A549 treated with Hydrocortisone at 1 μM for 4 hours (cell line): ENCODE measurements around the gene ZNF433. TPM values are rescaled to one million over a fixed set of nuclear protein-coding genes. Genes with fewer than 3 reads are reported as not detected.

ENCODE experiments used
- total RNA-seq: library from RNA; stranded (reverse); fragments of 200-300 nt; extraction: Qiagen RNA extraction; gene quantifications from 5 replicates; pipeline ENCODE4 v1.2.3, GENCODE V29; 2022

Gene ZNF433
- total RNA-seq, result not detected in 5 replicates

DNA sequence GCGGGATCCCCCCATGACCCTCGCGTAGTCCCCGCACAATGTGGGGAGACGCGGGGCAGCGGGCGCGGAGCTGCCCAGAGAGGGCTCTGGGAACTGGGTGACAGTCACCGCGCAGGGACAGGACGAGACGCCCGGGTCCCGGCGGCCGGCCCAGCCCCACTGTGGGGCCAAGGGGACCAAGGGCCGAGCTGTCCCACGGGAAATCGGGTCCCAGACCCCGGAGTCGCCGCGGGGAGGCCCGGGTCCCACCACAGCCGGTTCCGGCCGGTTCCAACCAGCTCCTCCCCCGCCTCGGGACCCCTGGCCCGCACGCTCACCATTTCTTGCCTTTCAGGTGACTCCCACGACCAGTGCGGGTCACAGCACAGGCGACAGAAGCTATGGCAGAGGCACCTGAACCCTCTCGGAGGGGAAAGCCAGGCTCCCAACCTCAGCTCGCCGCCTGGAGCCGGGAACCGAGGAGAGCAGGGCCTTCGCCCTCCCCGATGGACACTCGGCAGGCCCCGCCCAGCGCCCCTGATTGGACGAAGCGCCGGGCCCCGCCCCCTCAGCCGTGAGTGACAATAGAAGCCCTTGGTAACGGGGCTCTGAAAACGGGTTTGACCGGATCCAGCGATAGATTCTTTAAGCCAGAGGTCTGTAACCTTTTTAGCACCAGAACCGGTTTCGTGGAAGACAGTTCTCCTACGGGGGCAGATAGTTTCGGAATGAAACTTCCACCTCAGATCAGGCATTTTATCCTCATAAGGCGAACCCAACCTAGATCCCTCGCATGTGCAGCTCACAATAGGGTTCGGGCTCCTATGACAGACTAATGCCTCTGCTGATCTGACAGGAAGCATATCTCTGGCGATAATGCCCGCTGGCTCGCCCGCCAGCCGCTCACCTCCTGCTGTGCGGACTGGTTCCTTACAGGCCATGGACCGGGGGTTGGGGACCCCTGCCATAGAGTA lies at the start of gene ZNF433:
ZNF433 (minus strand) TSS at position 460 of the 953 bp plus-strand sequence; CDS start at position 320, 140 bp downstream.

DNA sequence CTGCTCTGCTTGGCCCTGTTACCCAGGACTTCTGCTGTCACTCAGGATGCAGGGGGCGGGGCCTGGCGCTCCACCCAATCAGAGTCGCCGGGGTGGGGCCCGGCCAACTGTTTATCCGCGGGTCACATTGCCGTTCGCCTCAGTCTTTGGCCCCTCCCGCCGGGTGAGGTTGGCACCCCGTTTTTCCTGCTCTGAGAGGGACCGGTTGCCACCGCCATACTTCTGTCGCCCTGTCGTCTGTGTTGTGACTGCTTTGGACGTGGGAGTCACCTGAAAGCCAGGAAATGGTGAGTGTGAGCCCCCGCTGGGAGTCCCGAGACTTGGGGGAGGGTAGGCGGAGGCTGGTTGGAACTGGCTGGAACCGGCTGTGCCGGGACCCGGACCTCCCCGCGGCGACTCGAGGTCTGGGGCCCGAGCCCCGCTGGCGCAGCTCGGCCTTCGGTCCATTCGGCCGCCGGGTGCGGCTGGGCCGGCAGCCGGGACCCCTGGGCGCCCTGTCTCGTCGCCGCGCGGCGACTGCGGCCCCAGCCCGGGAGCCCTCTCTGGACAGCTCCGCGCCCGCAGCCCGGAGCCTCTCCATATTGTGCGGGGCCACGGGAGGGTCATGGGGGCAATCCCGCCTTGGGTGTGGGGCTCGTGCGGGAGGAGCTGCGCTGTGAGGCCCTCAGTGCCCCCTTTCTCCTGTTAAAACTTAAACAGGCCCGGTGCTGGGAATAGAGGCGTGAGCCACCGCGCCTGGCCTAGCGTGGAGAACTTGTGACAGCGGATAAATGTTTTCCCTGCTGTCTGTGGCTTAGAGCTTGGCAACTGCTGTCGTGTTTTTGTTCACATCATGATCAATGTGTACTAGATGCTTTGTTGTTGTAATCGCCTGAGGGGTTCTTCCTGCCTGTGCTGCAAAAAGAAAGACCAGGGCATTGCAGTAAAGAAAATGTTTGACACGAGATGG lies 29.4 kb upstream of the ZNF433 start, which contains the start of gene ZNF844:
ZNF844 (plus strand) TSS at position 142 of the 949 bp plus-strand sequence; CDS start at position 285, 143 bp downstream.

DNA sequence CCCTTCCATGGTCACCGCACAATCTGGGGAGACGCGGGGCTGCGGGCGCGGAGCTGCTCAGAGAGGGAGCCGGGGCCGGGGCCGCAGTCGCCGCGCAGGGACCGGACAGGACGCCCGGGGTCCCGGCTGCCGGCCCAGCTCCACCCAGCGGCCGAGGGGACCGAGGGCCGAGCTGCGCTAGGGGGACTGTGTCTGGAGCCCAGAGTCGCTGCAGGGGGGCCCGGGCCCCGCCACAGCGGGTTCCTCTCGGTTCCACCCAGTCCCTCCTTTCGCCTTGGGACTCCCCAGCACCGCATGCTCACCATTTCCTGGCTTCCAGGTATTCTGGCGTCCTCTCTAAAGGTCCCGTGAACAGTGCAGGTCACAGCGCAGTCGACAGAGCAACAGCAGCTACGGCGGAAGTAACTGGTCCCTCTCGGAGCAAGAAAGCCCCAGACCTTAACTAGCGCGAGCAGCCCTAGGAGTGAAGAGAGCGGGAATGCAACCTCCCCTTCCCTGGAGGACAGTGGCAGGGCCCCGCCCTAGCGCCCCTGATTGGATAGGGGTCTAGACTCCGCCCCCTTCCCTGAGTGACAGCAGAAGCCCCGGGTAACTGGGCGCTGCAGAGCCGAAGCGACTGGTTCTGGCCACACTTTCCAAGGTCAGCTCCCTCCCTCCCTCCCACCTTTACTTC lies 17.2 kb upstream of the ZNF433 start, which contains the start of gene ZNF878:
ZNF878 (minus strand) TSS at position 465 of the 673 bp plus-strand sequence; CDS start at position 305, 160 bp downstream.

DNA sequence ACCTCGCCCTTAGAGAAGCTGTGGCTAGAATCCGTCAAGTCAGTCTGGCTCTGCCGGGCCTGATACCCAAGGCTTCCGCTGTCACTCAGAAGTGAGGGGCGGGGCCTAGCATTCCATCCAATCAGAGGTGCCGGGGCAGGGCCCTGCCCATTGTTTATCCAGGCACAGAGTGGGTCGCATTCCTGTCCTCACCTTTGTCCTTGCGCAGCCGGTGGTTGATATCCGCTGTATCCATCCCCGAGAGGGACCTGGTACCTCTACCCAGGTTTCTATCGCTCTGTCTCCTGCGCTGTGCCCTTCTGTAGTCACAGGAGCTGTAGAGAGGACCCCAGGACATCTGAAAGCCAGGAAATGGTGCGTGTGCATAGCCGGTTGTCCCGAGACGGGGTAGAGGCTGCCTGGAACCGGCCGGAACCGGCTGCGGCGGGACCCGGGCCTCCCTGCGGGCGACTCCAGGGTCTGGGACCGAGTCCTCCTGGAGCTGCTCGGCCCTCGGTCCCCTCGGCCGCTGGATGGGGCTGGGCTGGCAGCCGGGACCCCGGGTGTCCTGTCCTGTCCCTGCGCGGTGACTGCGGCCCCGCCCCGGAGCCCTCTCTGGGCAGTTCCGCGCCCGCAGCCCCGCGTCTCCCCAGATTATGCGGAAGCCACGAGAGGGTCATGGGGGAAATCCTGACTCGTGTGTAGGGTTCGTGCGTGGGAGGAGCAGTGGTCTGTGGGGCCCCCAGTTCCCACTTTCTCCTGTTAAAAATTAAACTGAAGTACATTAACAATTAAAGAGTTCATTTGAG lies 70.4 kb downstream of the ZNF433 start, which contains the start of gene ZNF763:
ZNF763 (plus strand) TSS at position 183 of the 788 bp plus-strand sequence; CDS start at position 352, 169 bp downstream.

Other genes with a start within 250 kb of the ZNF433 start
- gene ZNF491, start 237.2 kb downstream of the ZNF433 start, total RNA-seq, result not detected in 5 replicates
- gene ZNF440, start 221.4 kb downstream of the ZNF433 start, total RNA-seq, result 0.02 to 0.07 TPM (median 0.03 TPM) in 4 of 5 replicates, not detected in the other
- gene ZNF439, start 187.0 kb downstream of the ZNF433 start, total RNA-seq, result not detected in 5 replicates
- gene ZNF69, start 147.9 kb downstream of the ZNF433 start, total RNA-seq, result not detected in 5 replicates
- gene ZNF700, start 110.6 kb downstream of the ZNF433 start, total RNA-seq, result 0.20 to 0.33 TPM (median 0.29 TPM) in 5 replicates
- not detected in 5 replicates for gene ZNF763, start 70.6 kb downstream of the ZNF433 start, total RNA-seq
- not detected in 5 replicates for gene ZNF878, start 17.3 kb upstream of the ZNF433 start, total RNA-seq
- not detected in 5 replicates for gene ZNF844, start 29.1 kb upstream of the ZNF433 start, total RNA-seq
- gene ZNF20, start 104.7 kb upstream of the ZNF433 start, total RNA-seq, result 0.08 to 0.44 TPM (median 0.20 TPM) in 4 of 5 replicates, not detected in the other
- not detected in 5 replicates for gene ZNF625, start 121.1 kb upstream of the ZNF433 start, total RNA-seq
- gene ZNF136, start 127.4 kb upstream of the ZNF433 start, total RNA-seq, result 1.4 to 2.9 TPM (median 1.4 TPM) in 5 replicates